Osteoblast (primary cell): Measurements from ENCODE around the gene CROCC2. TPM values are rescaled to one million over a fixed set of nuclear protein-coding genes. Genes with fewer than 3 reads are reported as not detected.

ENCODE experiments used
- DNase-seq: peaks from one replicate; pipeline ENCODE4 v3.0.0; 2011; ENCODE audit warnings: low spot score, mixed read lengths; ENCODE audit not compliant: insufficient read length; ENCODE audit errors: missing footprints
- H2AFZ ChIP-seq: 2 replicates; pipeline ENCODE4 v1.6.0; 2011; ENCODE audit warnings: mild to moderate bottlenecking, low read length
- H3K27ac ChIP-seq: 2 replicates; pipeline ENCODE4 v1.5.1; 2011; ENCODE audit warnings: mild to moderate bottlenecking, low read depth, low read length, moderate library complexity
- H3K27me3 ChIP-seq: 2 replicates; pipeline ENCODE4 v1.6.0; 2012; ENCODE audit warnings: mild to moderate bottlenecking, control low read depth, inconsistent platforms, low read length, moderate library complexity; ENCODE audit not compliant: insufficient read depth
- H3K36me3 ChIP-seq: 2 replicates; pipeline ENCODE4 v1.5.1; 2011; ENCODE audit warnings: mild to moderate bottlenecking, low read length, control low read depth, moderate library complexity; ENCODE audit not compliant: insufficient read depth
- H3K4me1 ChIP-seq: 2 replicates; pipeline ENCODE4 v1.5.1; 2011; ENCODE audit warnings: mild to moderate bottlenecking, low read length, control low read depth, moderate library complexity; ENCODE audit not compliant: insufficient read depth
- H3K4me2 ChIP-seq: 2 replicates; pipeline ENCODE4 v1.6.0; 2011; ENCODE audit warnings: mild to moderate bottlenecking, low read length; ENCODE audit not compliant: insufficient read depth
- H3K4me3 ChIP-seq: fragments of 200-600 bp; sonication (generic); 3 replicates; pipeline ENCODE4 v1.5.1; 2012; ENCODE audit warnings: mild to moderate bottlenecking, low read length, inconsistent platforms; ENCODE audit not compliant: insufficient read depth
- H3K79me2 ChIP-seq: 2 replicates; pipeline ENCODE4 v1.6.0; 2012; ENCODE audit warnings: mild to moderate bottlenecking, low read length, control low read depth, inconsistent platforms; ENCODE audit not compliant: insufficient read depth
- H3K9me3 ChIP-seq: 2 replicates; pipeline ENCODE4 v1.5.1; 2011; ENCODE audit warnings: low read depth, low read length, control low read depth
- H4K20me1 ChIP-seq: 2 replicates; pipeline ENCODE4 v1.6.0; 2012; ENCODE audit warnings: mild to moderate bottlenecking, low read length, control low read depth; ENCODE audit not compliant: insufficient read depth
- total RNA-seq: library from RNA; depleted of rRNA; stranded (reverse); fragments of >200 nt; gene quantifications from 2 replicates; pipeline ENCODE4 v1.2.3, GENCODE V29; 2012
- TF ChIP-seq, protein P1 (sequence below): IDR thresholded peaks from 2 replicates; pipeline ENCODE4 v1.5.1; 2011; ENCODE audit warnings: mild to moderate bottlenecking, low read depth, low read length, moderate library complexity; ENCODE audit errors: extremely low read depth

The CROCC2 gene
- total RNA-seq, 1 donor = under 0.01 TPM

DNA sequence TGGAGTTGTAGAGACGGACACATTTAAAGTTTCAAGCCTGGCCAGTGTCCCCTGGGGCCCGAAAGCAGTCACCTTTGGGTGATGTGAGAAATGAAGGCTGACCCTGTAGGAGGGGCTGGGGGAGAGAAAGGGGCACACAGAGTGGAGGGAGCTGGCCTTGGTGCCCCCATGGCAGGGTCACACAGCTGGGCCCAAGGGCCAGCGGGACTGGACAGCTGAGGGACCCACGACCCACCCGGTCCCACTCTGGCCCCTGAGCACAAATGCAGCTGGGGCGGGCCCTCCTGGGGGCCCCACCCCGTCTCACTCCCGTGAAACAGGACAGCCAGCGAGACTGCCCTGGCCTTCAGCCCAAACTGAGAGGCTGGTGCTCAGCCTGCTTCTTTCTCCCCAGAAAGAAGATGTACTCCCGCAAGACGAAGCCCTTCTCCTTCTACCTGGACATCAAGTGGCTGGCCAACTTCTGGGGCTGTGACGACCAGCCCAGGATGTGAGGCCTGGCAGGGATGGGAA lies 31.4 kb upstream of the CROCC2 start:
- Histone ChIP-seq H3K27me3 (no peaks in the 10 kb centered on the region), H3K27ac (no peak overlapping the region), H3K9me3 (no peaks in the 10 kb centered on the region), H3K79me2 (no peaks in the 10 kb centered on the region), H3K4me2 (no peak overlapping the region), H3K4me1 (no peaks in the 10 kb centered on the region), H2AFZ (no peak overlapping the region), H4K20me1 (no peaks in the 10 kb centered on the region), H3K36me3 (no peaks in the 10 kb centered on the region), H3K4me3 (no peak overlapping the region)
- peak; percentile 75 for DNase-seq
- TF ChIP-seq, protein P1, sequence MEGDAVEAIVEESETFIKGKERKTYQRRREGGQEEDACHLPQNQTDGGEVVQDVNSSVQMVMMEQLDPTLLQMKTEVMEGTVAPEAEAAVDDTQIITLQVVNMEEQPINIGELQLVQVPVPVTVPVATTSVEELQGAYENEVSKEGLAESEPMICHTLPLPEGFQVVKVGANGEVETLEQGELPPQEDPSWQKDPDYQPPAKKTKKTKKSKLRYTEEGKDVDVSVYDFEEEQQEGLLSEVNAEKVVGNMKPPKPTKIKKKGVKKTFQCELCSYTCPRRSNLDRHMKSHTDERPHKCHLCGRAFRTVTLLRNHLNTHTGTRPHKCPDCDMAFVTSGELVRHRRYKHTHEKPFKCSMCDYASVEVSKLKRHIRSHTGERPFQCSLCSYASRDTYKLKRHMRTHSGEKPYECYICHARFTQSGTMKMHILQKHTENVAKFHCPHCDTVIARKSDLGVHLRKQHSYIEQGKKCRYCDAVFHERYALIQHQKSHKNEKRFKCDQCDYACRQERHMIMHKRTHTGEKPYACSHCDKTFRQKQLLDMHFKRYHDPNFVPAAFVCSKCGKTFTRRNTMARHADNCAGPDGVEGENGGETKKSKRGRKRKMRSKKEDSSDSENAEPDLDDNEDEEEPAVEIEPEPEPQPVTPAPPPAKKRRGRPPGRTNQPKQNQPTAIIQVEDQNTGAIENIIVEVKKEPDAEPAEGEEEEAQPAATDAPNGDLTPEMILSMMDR = no peak

DNA sequence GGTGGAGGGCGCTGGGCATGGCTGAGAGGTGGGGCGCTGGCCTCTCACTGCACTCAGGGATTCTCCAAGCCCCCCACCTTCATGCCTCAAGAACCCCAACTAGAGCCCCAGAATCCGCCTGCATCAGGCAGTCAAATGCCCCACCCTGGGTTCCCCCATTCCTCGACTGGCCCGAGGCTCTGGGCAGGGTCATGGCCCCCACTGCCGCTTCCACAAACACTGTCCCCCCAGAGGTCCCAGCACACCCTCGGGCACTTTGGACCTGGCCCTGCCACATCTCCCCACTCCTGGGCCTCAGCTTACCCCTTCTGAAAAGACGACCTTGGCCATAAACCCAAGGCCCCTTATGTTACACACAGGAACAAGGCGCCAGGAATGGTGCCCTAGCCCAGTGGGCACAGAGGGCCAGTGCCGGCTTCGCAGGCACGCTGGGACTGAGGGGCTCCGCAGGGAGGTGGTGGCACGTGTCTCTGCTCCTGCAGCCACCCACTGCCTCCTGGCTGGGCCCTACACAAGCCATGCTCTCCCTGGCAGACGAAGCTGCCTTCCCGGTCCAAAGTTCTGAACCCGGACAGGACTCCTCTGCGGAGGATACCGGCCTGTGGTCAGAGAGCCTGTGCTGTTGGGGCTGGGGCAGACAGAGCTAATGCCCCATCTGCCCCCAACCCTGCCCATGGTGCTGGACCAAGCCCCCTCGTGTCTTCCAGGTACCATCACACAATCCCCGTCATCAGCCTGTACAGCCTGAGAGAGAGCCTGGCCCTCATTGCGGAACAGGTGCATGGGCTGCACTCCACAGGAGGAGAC lies 30.7 kb upstream of the CROCC2 start:
- no peak overlapping the region for H3K4me2 ChIP-seq
- peak; percentile 89 for DNase-seq
- H4K20me1 ChIP-seq = no peaks in the 10 kb centered on the region
- no peaks in the 10 kb centered on the region for H3K27me3 ChIP-seq
- no peak overlapping the region for H2AFZ ChIP-seq
- H3K27ac ChIP-seq = no peak overlapping the region
- no peak overlapping the region for H3K4me3 ChIP-seq
- no peaks in the 10 kb centered on the region for H3K36me3 ChIP-seq
- H3K4me1 ChIP-seq = no peaks in the 10 kb centered on the region
- no peaks in the 10 kb centered on the region for H3K9me3 ChIP-seq
- TF ChIP-seq, protein P1 = no peak
- H3K79me2 ChIP-seq = no peaks in the 10 kb centered on the region

DNA sequence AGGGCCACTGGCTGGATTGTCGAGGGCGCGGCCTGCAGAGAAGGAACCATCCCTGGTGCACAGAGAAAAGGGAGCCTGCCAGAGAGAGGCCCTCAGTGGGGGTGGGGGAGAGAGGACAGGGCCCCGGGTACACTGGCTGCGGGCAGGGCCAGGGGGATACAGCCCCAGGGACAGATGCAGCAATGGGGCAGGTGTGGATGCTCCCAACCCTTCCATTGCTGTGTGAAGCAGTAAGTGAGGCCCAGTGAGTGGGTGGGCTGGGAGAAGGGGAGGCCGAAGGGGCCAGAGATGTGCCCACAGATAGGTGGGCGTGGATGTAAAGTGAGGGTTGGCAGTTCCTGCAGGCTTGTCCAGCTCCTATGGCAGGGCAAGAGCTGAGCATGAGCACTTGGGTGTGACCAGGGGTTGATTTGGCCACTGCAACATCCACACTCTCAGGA lies 30.1 kb upstream of the CROCC2 start:
- Histone ChIP-seq H4K20me1 (no peaks in the 10 kb centered on the region), H3K27ac (no peak overlapping the region), H3K79me2 (no peaks in the 10 kb centered on the region), H3K4me1 (no peaks in the 10 kb centered on the region), H2AFZ (no peak overlapping the region), H3K4me2 (no peak overlapping the region), H3K9me3 (no peaks in the 10 kb centered on the region), H3K36me3 (no peaks in the 10 kb centered on the region), H3K27me3 (peaks cover 3% of the 10 kb centered on the region), H3K4me3 (no peak overlapping the region)
- DNase-seq = peak; percentile 74
- TF ChIP-seq, protein P1 = no peak

DNA sequence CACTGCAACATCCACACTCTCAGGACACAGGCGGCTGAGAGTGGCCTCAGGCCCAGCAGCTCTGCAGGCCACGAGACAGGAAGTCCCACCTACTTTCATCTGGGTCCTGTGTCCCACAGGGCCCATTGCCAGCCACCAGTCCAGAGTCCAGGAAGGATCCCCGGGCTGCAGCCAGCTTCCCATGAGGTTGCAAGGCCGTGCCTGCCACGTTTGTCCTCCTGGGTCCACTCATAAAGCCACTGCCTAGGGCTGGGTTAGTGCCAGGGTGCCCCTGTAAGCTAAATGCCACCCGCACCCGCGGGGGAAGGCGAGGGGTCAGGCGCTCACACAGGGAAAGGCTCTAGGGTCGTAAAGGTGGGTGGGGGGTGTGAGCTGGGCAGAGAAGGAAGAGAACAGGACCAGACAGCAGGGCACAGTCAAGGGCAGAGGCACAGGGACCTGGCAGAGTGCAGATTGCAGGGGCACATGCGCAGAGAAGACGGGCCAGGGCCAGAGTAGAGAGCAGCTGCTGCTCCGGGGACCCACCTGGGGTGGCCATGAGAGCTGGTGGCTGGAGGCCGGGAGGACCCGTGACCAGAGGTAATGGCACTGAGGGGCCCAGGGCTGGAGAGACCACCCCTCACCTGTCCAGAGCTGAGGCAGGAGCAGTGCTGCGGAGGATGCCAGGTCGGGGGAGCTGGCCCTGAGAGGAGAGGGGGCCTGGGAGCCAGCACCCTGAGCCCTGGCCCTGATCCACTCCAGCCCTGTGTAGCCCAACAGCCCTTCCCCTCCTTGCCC lies 29.5 kb upstream of the CROCC2 start:
- peaks cover 6% of the 10 kb centered on the region for H3K27me3 ChIP-seq
- no peaks in the 10 kb centered on the region for H3K79me2 ChIP-seq
- no peaks in the 10 kb centered on the region for H3K4me1 ChIP-seq
- DNase-seq = peak; percentile 50
- no peak overlapping the region for H2AFZ ChIP-seq
- H3K36me3 ChIP-seq = no peaks in the 10 kb centered on the region
- no peak overlapping the region for H3K4me3 ChIP-seq
- H3K27ac ChIP-seq = no peak overlapping the region
- no peaks in the 10 kb centered on the region for H3K9me3 ChIP-seq
- H4K20me1 ChIP-seq = no peaks in the 10 kb centered on the region
- H3K4me2 ChIP-seq = no peak overlapping the region
- TF ChIP-seq, protein P1 = no peak
